SKM-1 treated with dmso at 0.1 percent for 144 hours (cell line): ENCODE data around the gene ZNF678.
A peak's percentile ranks its signal among the peaks of the same experiment; 100 is the strongest.

Experiments
- DNase-seq: peaks from one replicate; lab custom pipeline; 2025; ENCODE audit not compliant: unreplicated experiment; lab: John Stamatoyannopoulos, UW

Gene ZNF678

GRCh38 chr1:227563324-227564201 is at the start of gene ZNF678:
Gene ZNF678, plus strand, starts transcription at chr1:227563556. Its CDS starts 87,436 bp downstream, at chr1:227650992.
- DNase-seq = peak; percentile 92

GRCh38 chr1:227518876-227519275 is 44.5 kb upstream of the ZNF678 start:
- no peak for DNase-seq

- no peak for DNase-seq
Measured at GRCh38 chr1:227521782-227522181, 41.6 kb upstream of the ZNF678 start.

GRCh38 chr1:227526524-227526923 is 36.8 kb upstream of the ZNF678 start:
- no peak for DNase-seq

GRCh38 chr1:227532019-227532619 is 31.2 kb upstream of the ZNF678 start:
- DNase-seq = no peak

- DNase-seq = no peak
Measured at GRCh38 chr1:227540170-227541098, 22.9 kb upstream of the ZNF678 start.

- no peak for DNase-seq
Measured at GRCh38 chr1:227541129-227541528, 22.2 kb upstream of the ZNF678 start.

- DNase-seq = no peak
Measured at GRCh38 chr1:227541796-227542152, 21.6 kb upstream of the ZNF678 start.

- DNase-seq = peak; percentile 89
Measured at GRCh38 chr1:227542153-227543120, 20.9 kb upstream of the ZNF678 start.

GRCh38 chr1:227543283-227544066 is 19.9 kb upstream of the ZNF678 start:
- DNase-seq = no peak

GRCh38 chr1:227544067-227545050 is 19.0 kb upstream of the ZNF678 start:
- DNase-seq = no peak

GRCh38 chr1:227545361-227545760 is 18.0 kb upstream of the ZNF678 start:
- DNase-seq = no peak

GRCh38 chr1:227546059-227546458 is 17.3 kb upstream of the ZNF678 start:
- DNase-seq = no peak

- DNase-seq = no peak
Measured at GRCh38 chr1:227546598-227547309, 16.6 kb upstream of the ZNF678 start.

- no peak for DNase-seq
Measured at GRCh38 chr1:227547310-227548118, 15.8 kb upstream of the ZNF678 start.

- DNase-seq = no peak
Measured at GRCh38 chr1:227548119-227548397, 15.3 kb upstream of the ZNF678 start.

- no peak for DNase-seq
Measured at GRCh38 chr1:227548448-227548847, 14.9 kb upstream of the ZNF678 start.
